ENCODE data around the gene FOCAD.

Gene FOCAD

DNA sequence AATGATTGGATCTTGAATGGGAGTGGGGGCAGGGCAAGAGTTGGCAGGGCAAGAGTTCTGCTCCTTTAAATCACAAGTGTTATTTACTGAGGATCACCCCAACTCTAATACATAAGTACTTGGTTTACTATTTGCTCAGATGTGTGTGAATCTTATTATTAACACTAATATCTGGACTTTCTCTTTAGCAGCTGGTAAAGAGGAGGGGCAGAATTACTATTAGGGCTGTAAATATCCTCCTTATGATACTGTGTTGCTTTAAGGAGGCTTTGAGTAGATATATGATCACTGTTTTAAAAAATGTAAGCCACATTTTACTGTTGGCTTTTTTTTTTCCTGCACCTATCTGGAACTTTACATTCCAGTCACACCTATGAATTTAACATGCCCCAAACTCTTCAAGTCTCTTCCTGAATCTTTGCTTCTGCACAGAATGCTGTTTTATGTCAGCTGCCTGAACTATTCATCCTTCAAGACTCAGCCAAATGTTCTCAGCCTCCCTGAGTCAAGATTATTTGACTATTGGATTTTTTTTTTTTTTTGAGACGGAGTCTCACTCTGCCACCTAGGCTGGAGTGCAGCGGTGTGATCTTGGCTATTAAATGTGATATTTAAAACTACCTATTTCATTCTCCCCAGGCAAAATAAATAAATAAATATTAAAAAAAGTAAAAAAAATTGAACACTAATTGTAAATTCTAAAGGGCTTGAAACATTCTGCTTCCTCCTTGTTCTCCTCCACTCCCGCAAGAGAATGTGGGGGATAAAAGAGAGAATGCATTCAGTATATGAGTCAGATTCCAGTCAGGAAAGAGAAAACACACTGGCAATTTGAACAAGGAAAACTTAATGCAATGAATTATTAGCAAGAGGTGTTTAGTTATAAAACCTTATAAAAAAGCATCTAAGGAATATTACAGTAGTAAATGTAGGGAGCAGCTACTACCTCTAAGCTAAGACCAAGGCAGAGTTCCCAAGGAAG is 99.3 kb downstream of the FOCAD start:
- Histone ChIP-seq H3K9me3 (ENCODE audit: low read depth, low read length) (no peaks in the 10 kb centered on the region), H3K9ac (ENCODE audit: insufficient read length) (no peak overlapping the region), H3K36me3 (ENCODE audit: insufficient read depth, low read length) (peaks cover 3% of the 10 kb centered on the region; the same call in 1 of the 2 replicates), H3K4me3 (no peak overlapping the region), H3K27ac (no peak overlapping the region)
- TF ChIP-seq FOXP2 (optimal IDR thresholded peaks at IDR 0.05; ENCODE audit: control extremely low read depth, extremely low read length, insufficient read depth): no peak
- TF ChIP-seq POLR2AphosphoS5 (IDR thresholded peaks at IDR 0.05; ENCODE audit: borderline replicate concordance, low read depth, low read length): no peak
- TF ChIP-seq EZH2 (IDR thresholded peaks at IDR 0.05): no peak
- DNase-seq (ENCODE audit: low read depth, low spot score): no peak

DNA sequence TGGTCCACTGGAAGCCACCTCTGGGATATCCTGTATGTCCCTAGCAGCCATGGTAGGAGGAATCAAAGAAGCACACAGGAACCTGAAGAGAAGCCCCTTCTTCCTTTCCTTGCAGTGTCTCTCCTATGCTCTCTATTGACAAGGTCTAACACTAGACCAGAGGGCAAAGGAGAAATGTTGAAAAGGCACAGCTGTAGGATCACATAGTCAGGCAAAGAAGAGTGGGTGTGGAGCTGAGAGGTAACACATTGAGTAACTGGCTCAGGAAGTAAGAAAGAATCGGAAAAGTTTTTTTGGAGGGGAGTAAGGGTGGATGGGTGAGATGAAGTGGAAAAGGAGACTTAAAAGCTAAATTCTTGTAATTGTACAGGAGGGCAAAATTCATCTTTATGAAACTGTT is 100.1 kb downstream of the FOCAD start:
- Histone ChIP-seq H3K9me3 (ENCODE audit: low read depth, low read length) (no peaks in the 10 kb centered on the region), H3K9ac (ENCODE audit: insufficient read length) (no peak overlapping the region), H3K36me3 (ENCODE audit: insufficient read depth, low read length) (peaks cover under 1% of the 10 kb centered on the region; the same call in 1 of the 2 replicates), H3K4me3 (no peak overlapping the region), H3K27ac (no peak overlapping the region)
- TF ChIP-seq FOXP2 (optimal IDR thresholded peaks at IDR 0.05; ENCODE audit: control extremely low read depth, extremely low read length, insufficient read depth) (no peak), POLR2AphosphoS5 (IDR thresholded peaks at IDR 0.05; ENCODE audit: borderline replicate concordance, low read depth, low read length) (no peak), EZH2 (IDR thresholded peaks at IDR 0.05) (no peak)
- no peak for DNase-seq (ENCODE audit: low read depth, low spot score)

DNA sequence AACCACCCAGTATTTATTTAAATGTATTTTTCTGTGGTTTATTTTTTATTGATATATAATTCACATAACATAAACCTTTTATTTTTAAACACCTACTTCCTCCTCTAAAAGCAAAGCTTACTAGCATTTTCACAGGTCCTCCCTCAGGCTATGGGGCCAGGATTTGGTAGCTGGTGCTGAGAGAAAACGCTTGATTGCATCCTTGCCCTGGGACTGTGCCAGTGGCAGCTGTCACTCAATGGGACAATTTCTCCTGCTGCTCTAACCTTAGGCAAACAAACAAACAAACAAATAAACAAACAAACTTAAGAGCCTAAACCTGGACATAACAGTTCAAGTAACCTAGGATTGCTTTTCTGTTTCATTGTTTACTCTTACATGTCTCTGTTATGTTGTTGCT is 102.7 kb downstream of the FOCAD start:
- Histone ChIP-seq H3K27ac (no peak overlapping the region), H3K9ac (ENCODE audit: insufficient read length) (no peak overlapping the region), H3K4me3 (no peak overlapping the region), H3K36me3 (ENCODE audit: insufficient read depth, low read length) (peaks cover 14% of the 10 kb centered on the region; the same call in 1 of the 2 replicates), H3K9me3 (ENCODE audit: low read depth, low read length) (no peaks in the 10 kb centered on the region)
- DNase-seq (ENCODE audit: low read depth, low spot score): no peak
- TF ChIP-seq FOXP2 (optimal IDR thresholded peaks at IDR 0.05; ENCODE audit: control extremely low read depth, extremely low read length, insufficient read depth) (no peak), EZH2 (IDR thresholded peaks at IDR 0.05) (no peak), POLR2AphosphoS5 (IDR thresholded peaks at IDR 0.05; ENCODE audit: borderline replicate concordance, low read depth, low read length) (no peak)

DNA sequence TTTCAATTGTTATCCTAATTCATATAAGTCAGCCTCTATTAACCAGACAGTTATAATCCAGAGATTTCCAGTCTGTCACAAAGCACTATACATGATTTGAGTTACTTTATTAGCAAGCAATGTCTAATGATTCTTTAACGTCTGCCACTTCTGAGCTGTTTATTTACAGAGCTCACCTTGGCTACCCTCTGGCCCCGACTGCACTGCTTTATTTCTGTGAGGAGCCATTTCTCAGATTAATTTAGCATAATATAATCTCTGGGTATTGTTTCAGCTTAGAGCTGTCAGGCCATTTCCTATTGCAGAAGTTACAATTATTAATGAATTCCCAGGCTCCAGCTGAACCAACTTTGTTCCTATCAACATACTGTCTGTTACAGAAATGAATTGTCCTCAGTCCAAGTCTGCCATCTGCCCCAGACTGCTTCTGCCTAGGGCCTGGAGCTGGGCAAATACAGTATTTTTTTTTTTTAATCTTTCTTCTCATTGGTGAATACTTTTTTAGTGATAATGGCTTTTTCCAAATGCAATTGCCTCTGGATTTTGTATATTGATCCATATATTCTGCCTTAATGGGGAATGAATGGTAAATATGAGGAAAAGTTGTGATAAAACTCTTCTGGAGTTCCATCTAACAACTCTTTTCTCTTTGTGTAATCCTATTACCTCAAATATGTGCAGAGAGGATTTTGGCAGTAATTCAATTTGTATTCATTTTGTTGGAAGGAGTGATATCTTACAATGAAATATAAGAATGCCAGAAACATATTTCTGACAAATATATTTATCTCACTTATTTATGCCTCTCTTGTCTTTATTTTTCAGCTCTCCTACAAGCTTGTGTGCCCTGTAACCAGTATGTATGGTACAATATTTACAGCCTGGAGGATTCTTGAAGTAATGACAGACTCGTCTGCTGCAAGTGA is 104.7 kb downstream of the FOCAD start:
- H3K9ac ChIP-seq (ENCODE audit: insufficient read length): no peak overlapping the region
- no peaks in the 10 kb centered on the region for H3K9me3 ChIP-seq (ENCODE audit: low read depth, low read length)
- peaks cover 14% of the 10 kb centered on the region; the same call in 1 of the 2 replicates for H3K36me3 ChIP-seq (ENCODE audit: insufficient read depth, low read length)
- no peak for DNase-seq (ENCODE audit: low read depth, low spot score)
- no peak overlapping the region for H3K4me3 ChIP-seq
- 0 out of 2 replicates have a peak overlapping the region, but pooled peaks have one; percentile 11 for H3K27ac ChIP-seq
- TF ChIP-seq FOXP2 (optimal IDR thresholded peaks at IDR 0.05; ENCODE audit: control extremely low read depth, extremely low read length, insufficient read depth) (no peak), POLR2AphosphoS5 (IDR thresholded peaks at IDR 0.05; ENCODE audit: borderline replicate concordance, low read depth, low read length) (no peak), EZH2 (IDR thresholded peaks at IDR 0.05) (no peak)

DNA sequence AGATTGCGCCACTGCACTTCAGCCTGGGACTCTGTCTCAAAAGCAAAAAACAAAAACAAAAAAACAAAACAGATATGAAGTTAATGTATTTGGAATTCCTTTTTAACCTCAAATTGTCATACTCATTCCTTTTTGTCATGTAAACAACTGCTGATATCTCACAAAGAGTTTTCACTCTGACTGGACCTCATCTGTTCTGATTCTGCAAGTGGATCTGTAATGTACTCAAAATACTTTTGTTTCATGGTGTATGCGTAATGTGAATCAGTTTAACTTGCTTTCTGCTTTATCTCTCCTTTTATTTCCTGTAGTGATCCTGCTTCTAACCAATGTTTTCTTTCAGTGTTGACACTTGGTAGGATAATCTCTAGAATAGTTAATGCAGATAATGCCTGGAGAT is 106.7 kb downstream of the FOCAD start:
- no peak overlapping the region for H3K4me3 ChIP-seq
- H3K27ac ChIP-seq: no peak overlapping the region
- no peaks in the 10 kb centered on the region for H3K9me3 ChIP-seq (ENCODE audit: low read depth, low read length)
- H3K36me3 ChIP-seq (ENCODE audit: insufficient read depth, low read length): peaks cover 14% of the 10 kb centered on the region; the same call in 1 of the 2 replicates
- no peak for DNase-seq (ENCODE audit: low read depth, low spot score)
- H3K9ac ChIP-seq (ENCODE audit: insufficient read length): no peak overlapping the region
- TF ChIP-seq POLR2AphosphoS5 (IDR thresholded peaks at IDR 0.05; ENCODE audit: borderline replicate concordance, low read depth, low read length): no peak
- TF ChIP-seq EZH2 (IDR thresholded peaks at IDR 0.05): no peak
- no peak for TF ChIP-seq FOXP2 (optimal IDR thresholded peaks at IDR 0.05; ENCODE audit: control extremely low read depth, extremely low read length, insufficient read depth)

DNA sequence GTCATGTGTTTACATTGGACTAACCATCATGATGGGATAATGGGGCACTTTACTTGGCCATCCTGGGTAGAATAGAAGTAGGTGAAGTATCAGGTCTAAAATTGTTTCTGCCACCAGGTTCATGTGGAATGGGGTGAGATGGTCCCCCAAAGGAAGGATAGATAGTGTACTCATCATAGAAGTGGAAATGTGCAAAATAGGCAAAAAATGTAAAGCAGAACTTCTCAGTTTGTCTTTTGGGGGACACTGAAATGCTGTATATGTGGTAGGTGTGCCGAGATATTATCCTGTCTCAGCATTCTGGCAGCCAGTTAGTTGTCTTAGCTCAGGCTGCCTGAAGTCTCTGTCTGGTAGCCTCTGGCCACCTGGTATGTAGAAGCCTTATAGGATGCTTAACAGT is 107.6 kb downstream of the FOCAD start:
- no peaks in the 10 kb centered on the region for H3K9me3 ChIP-seq (ENCODE audit: low read depth, low read length)
- no peak overlapping the region for H3K4me3 ChIP-seq
- peaks cover 14% of the 10 kb centered on the region; the same call in 1 of the 2 replicates for H3K36me3 ChIP-seq (ENCODE audit: insufficient read depth, low read length)
- no peak for DNase-seq (ENCODE audit: low read depth, low spot score)
- TF ChIP-seq POLR2AphosphoS5 (IDR thresholded peaks at IDR 0.05; ENCODE audit: borderline replicate concordance, low read depth, low read length) (no peak), EZH2 (IDR thresholded peaks at IDR 0.05) (no peak), FOXP2 (optimal IDR thresholded peaks at IDR 0.05; ENCODE audit: control extremely low read depth, extremely low read length, insufficient read depth) (no peak)
- H3K9ac ChIP-seq (ENCODE audit: insufficient read length): no peak overlapping the region
- no peak overlapping the region for H3K27ac ChIP-seq

DNA sequence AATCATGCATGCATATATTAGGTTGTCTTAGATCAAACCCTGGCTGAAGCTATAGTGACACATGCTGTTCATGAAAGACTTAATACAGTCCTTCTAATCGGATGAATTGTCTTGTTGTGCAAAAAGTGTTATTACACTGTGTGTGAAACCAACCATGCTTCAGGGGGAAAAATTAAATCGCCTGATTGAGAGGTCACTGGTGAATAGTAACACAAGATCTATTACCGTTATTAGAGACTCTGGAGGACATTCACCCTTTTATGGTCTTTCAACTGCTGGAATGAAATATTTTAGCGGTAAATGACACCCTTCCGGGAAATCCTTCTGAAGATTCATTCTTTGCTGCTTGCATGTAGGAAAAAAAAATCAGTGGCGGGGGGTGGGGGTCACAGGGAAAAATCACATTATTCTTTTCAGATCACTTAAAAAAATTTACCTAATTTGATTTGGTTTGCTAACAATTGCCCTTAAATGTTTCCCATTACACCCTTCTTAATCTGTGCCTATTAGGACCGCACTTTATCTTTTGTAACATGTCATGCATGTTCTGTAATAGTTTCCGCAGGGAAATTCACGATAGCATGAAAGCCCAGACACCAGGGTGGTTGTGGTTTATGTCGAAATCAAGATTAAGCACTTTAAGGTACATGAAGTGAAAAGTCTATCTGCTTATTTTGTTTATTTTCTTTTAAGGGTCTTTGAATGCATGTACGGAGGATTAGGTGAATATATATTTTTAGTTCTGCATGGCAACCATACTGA is 120.6 kb downstream of the FOCAD start:
- Histone ChIP-seq H3K4me3 (no peak overlapping the region), H3K36me3 (ENCODE audit: insufficient read depth, low read length) (no peaks in the 10 kb centered on the region), H3K27ac (no peak overlapping the region), H3K9me3 (ENCODE audit: low read depth, low read length) (no peaks in the 10 kb centered on the region), H3K9ac (ENCODE audit: insufficient read length) (no peak overlapping the region)
- DNase-seq (ENCODE audit: low read depth, low spot score): peak; percentile 22
- TF ChIP-seq FOXP2 (optimal IDR thresholded peaks at IDR 0.05; ENCODE audit: control extremely low read depth, extremely low read length, insufficient read depth) (no peak), EZH2 (IDR thresholded peaks at IDR 0.05) (no peak), POLR2AphosphoS5 (IDR thresholded peaks at IDR 0.05; ENCODE audit: borderline replicate concordance, low read depth, low read length) (no peak)
